CD1c-positive myeloid dendritic cell (primary cell): ENCODE data around the gene RNF181.
A peak's percentile ranks its signal among the peaks of the same experiment; 100 is the strongest.
"Not testable (repeated sequence)": the region's sequence is repeated elsewhere in the genome, so short reads cannot be mapped to it uniquely, and the experiment has no call there.

Experiments used
- DNase-seq: peaks from one replicate; pipeline ENCODE4 v3.0.0-alpha.2; 2016; ENCODE audit errors: extremely low spot score

RNF181 gene

GRCh38 chr2:85596486-85597143, 1.1 kb downstream of the RNF181 start:
- DNase-seq = no peak

- no peak for DNase-seq
These were observed 1.7 kb downstream of the RNF181 start for GRCh38 chr2:85597241-85597640.

- DNase-seq = no peak
These were observed 3.2 kb downstream of the RNF181 start for GRCh38 chr2:85598594-85599340.

GRCh38 chr2:85599468-85600234, 4.1 kb downstream of the RNF181 start:
- DNase-seq = no peak

- DNase-seq = no peak
These were observed 4.7 kb downstream of the RNF181 start for GRCh38 chr2:85600235-85600575.

- no peak for DNase-seq
These were observed 5.6 kb downstream of the RNF181 start for GRCh38 chr2:85600951-85601770.

- peak; percentile 59 for DNase-seq
These were observed 6.4 kb downstream of the RNF181 start for GRCh38 chr2:85601771-85602475.

- DNase-seq = peak; percentile 98
These were observed 7.1 kb downstream of the RNF181 start, which contains the start of gene TMEM150A for GRCh38 chr2:85602476-85603234. TMEM150A (minus strand) TSS chr2:85602698; CDS start chr2:85601948, 750 bp downstream.

- DNase-seq = not testable (repeated sequence)
These were observed 8.5 kb downstream of the RNF181 start for GRCh38 chr2:85604133-85604444.

GRCh38 chr2:85604568-85605339, 9.2 kb downstream of the RNF181 start:
- no peak for DNase-seq

GRCh38 chr2:85605406-85606115, 10.0 kb downstream of the RNF181 start:
- DNase-seq = no peak

- DNase-seq = no peak
These were observed 10.5 kb downstream of the RNF181 start for GRCh38 chr2:85606116-85606455.

GRCh38 chr2:85607268-85608215, 12.0 kb downstream of the RNF181 start:
- no peak for DNase-seq

- DNase-seq = no peak
These were observed 15.7 kb downstream of the RNF181 start for GRCh38 chr2:85611217-85611704.

- peak; percentile 91 for DNase-seq
These were observed 16.4 kb downstream of the RNF181 start, which contains the start of gene C2orf68 for GRCh38 chr2:85611705-85612587. C2orf68 (minus strand) TSS chr2:85612066; CDS start chr2:85611984, 82 bp downstream.

- no peak for DNase-seq
These were observed 18.4 kb downstream of the RNF181 start for GRCh38 chr2:85613717-85614515.
